NCI-H748 (cell line): Measurements from ENCODE around the gene RECQL.
A peak's percentile ranks its signal among the peaks of the same experiment; 100 is the strongest.

Experiments
- DNase-seq: peaks from one replicate; lab custom pipeline; 2025; ENCODE audit not compliant: unreplicated experiment; lab: John Stamatoyannopoulos, UW

RECQL gene

GRCh38 chr12:21429994-21430393 lies 71.4 kb downstream of the RECQL start:
- no peak for DNase-seq

GRCh38 chr12:21428241-21428640 lies 73.2 kb downstream of the RECQL start:
- no peak for DNase-seq

- DNase-seq = peak; percentile 60
Observed at GRCh38 chr12:21419009-21419699, 82.3 kb downstream of the RECQL start.
